ENCODE results near the gene SERPINB1. TPM values are rescaled to one million over a fixed set of nuclear protein-coding genes. Genes with fewer than 3 reads are reported as not detected.

Gene SERPINB1
- total RNA-seq, 1 donor: 32.6 TPM

GRCh38 chr6:2796861-2797260 is 44.8 kb downstream of the SERPINB1 start:
- Histone ChIP-seq H3K79me2 (ENCODE audit: insufficient read depth, low read length) (no peaks in the 10 kb centered on the region), H4K20me1 (ENCODE audit: insufficient read depth, low read length) (no peaks in the 10 kb centered on the region), H3K4me1 (ENCODE audit: insufficient read depth, low read length) (peaks cover 4% of the 10 kb centered on the region), H3K27ac (ENCODE audit: low read depth, low read length) (no peak overlapping the region), H3K9me3 (ENCODE audit: low read depth, low read length) (no peaks in the 10 kb centered on the region), H3K4me2 (ENCODE audit: insufficient read depth, low read length) (no peak overlapping the region), H2AFZ (ENCODE audit: low read length) (no peak overlapping the region), H3K27me3 (ENCODE audit: insufficient read depth, low read length) (no peaks in the 10 kb centered on the region), H3K36me3 (ENCODE audit: insufficient read depth, low read length) (no peaks in the 10 kb centered on the region), H3K4me3 (ENCODE audit: insufficient read depth, low read length) (no peak overlapping the region)
- no peak for TF ChIP-seq CTCF (IDR thresholded peaks at IDR 0.05; ENCODE audit: extremely low read depth, low read depth, low read length)
- no peak for DNase-seq (ENCODE audit: insufficient read length, low spot score, missing footprints)

DNA sequence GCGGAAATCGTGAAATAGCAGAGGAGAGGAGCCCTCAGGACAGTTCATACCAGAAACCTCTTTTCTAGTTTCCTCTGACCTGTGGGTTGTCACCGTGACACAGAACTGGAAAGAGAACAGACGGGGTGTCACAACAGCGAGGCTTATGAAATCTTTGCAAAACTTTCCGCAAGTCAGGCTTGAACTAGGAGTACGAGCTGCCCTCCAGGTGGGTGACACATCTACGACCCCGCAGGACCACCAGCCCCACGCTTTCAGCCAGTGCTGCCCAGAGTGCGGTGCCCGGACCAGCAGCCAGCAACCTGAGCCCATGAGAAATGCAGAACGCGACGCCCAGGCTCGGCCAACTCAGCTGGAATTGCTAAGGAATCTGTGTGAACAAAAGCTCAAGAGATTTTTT is 45.7 kb downstream of the SERPINB1 start:
- no peaks in the 10 kb centered on the region for H3K36me3 ChIP-seq (ENCODE audit: insufficient read depth, low read length)
- no peak overlapping the region for H2AFZ ChIP-seq (ENCODE audit: low read length)
- H3K27ac ChIP-seq (ENCODE audit: low read depth, low read length): no peak overlapping the region
- H3K4me1 ChIP-seq (ENCODE audit: insufficient read depth, low read length): peaks cover 8% of the 10 kb centered on the region
- no peak for DNase-seq (ENCODE audit: insufficient read length, low spot score, missing footprints)
- TF ChIP-seq CTCF (IDR thresholded peaks at IDR 0.05; ENCODE audit: extremely low read depth, low read depth, low read length): no peak
- H3K4me2 ChIP-seq (ENCODE audit: insufficient read depth, low read length): no peak overlapping the region
- no peaks in the 10 kb centered on the region for H3K27me3 ChIP-seq (ENCODE audit: insufficient read depth, low read length)
- no peaks in the 10 kb centered on the region for H4K20me1 ChIP-seq (ENCODE audit: insufficient read depth, low read length)
- H3K79me2 ChIP-seq (ENCODE audit: insufficient read depth, low read length): no peaks in the 10 kb centered on the region
- no peak overlapping the region for H3K4me3 ChIP-seq (ENCODE audit: insufficient read depth, low read length)
- H3K9me3 ChIP-seq (ENCODE audit: low read depth, low read length): no peaks in the 10 kb centered on the region

GRCh38 chr6:2795162-2795561 is 46.5 kb downstream of the SERPINB1 start:
- H3K27ac ChIP-seq (ENCODE audit: low read depth, low read length): no peak overlapping the region
- DNase-seq (ENCODE audit: insufficient read length, low spot score, missing footprints): no peak
- no peak for TF ChIP-seq CTCF (IDR thresholded peaks at IDR 0.05; ENCODE audit: extremely low read depth, low read depth, low read length)

GRCh38 chr6:2794171-2794730 is 47.4 kb downstream of the SERPINB1 start:
- DNase-seq (ENCODE audit: insufficient read length, low spot score, missing footprints): no peak
- Histone ChIP-seq H3K27me3 (ENCODE audit: insufficient read depth, low read length) (no peaks in the 10 kb centered on the region), H4K20me1 (ENCODE audit: insufficient read depth, low read length) (no peaks in the 10 kb centered on the region), H3K27ac (ENCODE audit: low read depth, low read length) (no peak overlapping the region), H2AFZ (ENCODE audit: low read length) (no peak overlapping the region), H3K4me1 (ENCODE audit: insufficient read depth, low read length) (peaks cover 25% of the 10 kb centered on the region), H3K36me3 (ENCODE audit: insufficient read depth, low read length) (no peaks in the 10 kb centered on the region), H3K9me3 (ENCODE audit: low read depth, low read length) (no peaks in the 10 kb centered on the region), H3K4me2 (ENCODE audit: insufficient read depth, low read length) (no peak overlapping the region), H3K79me2 (ENCODE audit: insufficient read depth, low read length) (no peaks in the 10 kb centered on the region), H3K4me3 (ENCODE audit: insufficient read depth, low read length) (no peak overlapping the region)
- TF ChIP-seq CTCF (IDR thresholded peaks at IDR 0.05; ENCODE audit: extremely low read depth, low read depth, low read length): no peak

More at GRCh38 chr6:2795162-2795561, 46.5 kb downstream of the SERPINB1 start:
- Histone ChIP-seq H3K4me3 (ENCODE audit: insufficient read depth, low read length) (no peak overlapping the region), H2AFZ (ENCODE audit: low read length) (no peak overlapping the region), H3K9me3 (ENCODE audit: low read depth, low read length) (no peaks in the 10 kb centered on the region), H3K4me2 (ENCODE audit: insufficient read depth, low read length) (no peak overlapping the region), H3K36me3 (ENCODE audit: insufficient read depth, low read length) (no peaks in the 10 kb centered on the region), H4K20me1 (ENCODE audit: insufficient read depth, low read length) (no peaks in the 10 kb centered on the region), H3K4me1 (ENCODE audit: insufficient read depth, low read length) (peaks cover 16% of the 10 kb centered on the region), H3K27me3 (ENCODE audit: insufficient read depth, low read length) (no peaks in the 10 kb centered on the region), H3K79me2 (ENCODE audit: insufficient read depth, low read length) (no peaks in the 10 kb centered on the region)
